OCI-LY7 (cell line): ENCODE data around the gene METTL21C. TPM values are rescaled to one million over a fixed set of nuclear protein-coding genes. Genes with fewer than 3 reads are reported as not detected.

Experiments used
- BruUV-seq: library from RNA; stranded (reverse); fragments of 400-500 nt; replicated peaks from 2 replicates; lab custom pipeline; 2021; lab: Mats Ljungman, UMichigan
- CTCF ChIA-PET: fragments of 300-600 bp; sonication (Branson Sonifier 250); formaldehyde crosslinking; loops from one replicate; lab custom pipeline; 2022; ENCODE audit warnings: antibody characterized with exemption; ENCODE audit not compliant: unreplicated experiment; lab: Charles Lee
- POLR2A ChIA-PET: fragments of 300-600 bp; sonication (Branson Sonifier 250); formaldehyde crosslinking; loops from one replicate; lab custom pipeline; 2022; ENCODE audit warnings: antibody characterized with exemption; lab: Charles Lee
- DNase-seq: peaks from one replicate; pipeline ENCODE4 v3.0.0-alpha.2; 2015; ENCODE audit warnings: low spot score
- H2AFZ ChIP-seq: fragments of 200-600 bp; sonication (generic), shearing (Covaris generic); 2 replicates; pipeline ENCODE4 v1.6.1; 2014; ENCODE audit warnings: mild to moderate bottlenecking, antibody characterized with exemption, low read length, moderate library complexity
- H3K27ac ChIP-seq: fragments of 200-600 bp; sonication (generic); 2 replicates; pipeline ENCODE4 v1.5.1; 2014; ENCODE audit warnings: mixed run types, low read depth, mild to moderate bottlenecking, moderate library complexity, low read length, inconsistent platforms; ENCODE audit not compliant: poor library complexity, severe bottlenecking
- H3K36me3 ChIP-seq: fragments of 200-600 bp; sonication (generic); 2 replicates; pipeline ENCODE4 v1.6.1; 2014; ENCODE audit warnings: mild to moderate bottlenecking, antibody characterized with exemption, low read length, moderate library complexity, mixed read lengths; ENCODE audit not compliant: insufficient read depth
- H3K4me1 ChIP-seq: fragments of 200-600 bp; sonication (generic); 2 replicates; pipeline ENCODE4 v1.5.1; 2014; ENCODE audit warnings: mild to moderate bottlenecking, low read length; ENCODE audit not compliant: insufficient read depth, poor library complexity, severe bottlenecking
- H3K4me2 ChIP-seq: fragments of 200-600 bp; sonication (generic); 2 replicates; pipeline ENCODE4 v1.6.1; 2014; ENCODE audit warnings: mild to moderate bottlenecking, low read length
- H3K4me3 ChIP-seq: fragments of 200-600 bp; sonication (generic); 2 replicates; pipeline ENCODE4 v1.5.1; 2014; ENCODE audit warnings: mild to moderate bottlenecking, low read depth, low read length; ENCODE audit not compliant: poor library complexity, severe bottlenecking
- H3K79me2 ChIP-seq: fragments of 200-600 bp; sonication (generic); 2 replicates; pipeline ENCODE4 v1.6.1; 2016; ENCODE audit warnings: low read depth, mild to moderate bottlenecking, low read length, moderate library complexity, mixed read lengths; ENCODE audit not compliant: insufficient read depth
- H3K9me2 ChIP-seq: fragments of 200-600 bp; sonication (generic); 2 replicates; pipeline ENCODE4 v1.6.1; 2016; ENCODE audit warnings: mild to moderate bottlenecking, low read length, mixed read lengths; ENCODE audit not compliant: insufficient read depth
- H3K9me3 ChIP-seq: fragments of 200-600 bp; sonication (generic); 2 replicates; pipeline ENCODE4 v1.6.1; 2014; ENCODE audit warnings: mild to moderate bottlenecking, mixed run types, low read length, mixed read lengths
- H4K20me1 ChIP-seq: fragments of 200-600 bp; sonication (generic); 2 replicates; pipeline ENCODE4 v1.6.1; 2014; ENCODE audit warnings: mild to moderate bottlenecking, antibody characterized with exemption, low read length, moderate library complexity, mixed read lengths; ENCODE audit not compliant: insufficient read depth
- CTCF ChIP-seq: fragments of 200-600 bp; sonication (generic); conservative IDR thresholded peaks from 2 replicates; pipeline ENCODE4 v1.5.1; 2014; ENCODE audit warnings: mild to moderate bottlenecking, antibody characterized with exemption, low read length, moderate library complexity, mixed read lengths
- EZH2phosphoT487 ChIP-seq: fragments of 200-600 bp; sonication (generic); IDR thresholded peaks from 2 replicates; pipeline ENCODE4 v1.6.1; 2018; ENCODE audit warnings: low read depth, borderline replicate concordance, mild to moderate bottlenecking, mixed run types, antibody characterized with exemption, low read length, moderate library complexity, mixed read lengths
- intact Hi-C: fragments of 100-400 bp; cut with micrococcal nuclease; formaldehyde crosslinking; loops from one replicate; pipeline ENCODE4 v1.10.0; 2022; ENCODE audit not compliant: unreplicated experiment
- total RNA-seq, 2 experiments: library from RNA; depleted of rRNA in 1 of 2; stranded (reverse); fragments of >200 nt in 1 of 2; shearing (Covaris generic) in 1 of 2; gene quantifications; 2 replicates each; pipeline ENCODE4 v1.2.3, GENCODE V29; 2014 to 2022

METTL21C gene
- total RNA-seq, 2 experiments from 2014 or later = not detected

- intact Hi-C loops = no loop called here
- Histone ChIP-seq H2AFZ (no peak overlapping the region), H3K9me3 (no peaks in the 10 kb centered on the region), H3K36me3 (no peaks in the 10 kb centered on the region), H3K4me3 (no peak overlapping the region), H4K20me1 (no peaks in the 10 kb centered on the region), H3K4me1 (no peaks in the 10 kb centered on the region), H3K79me2 (no peaks in the 10 kb centered on the region), H3K4me2 (no peak overlapping the region), H3K27ac (no peak overlapping the region), H3K9me2 (no peaks in the 10 kb centered on the region)
- no TSS peak for BruUV-seq
- TF ChIP-seq CTCF (no peak), EZH2phosphoT487 (no peak)
- DNase-seq = no peak
- ChIA-PET POLR2A (no interaction called here), CTCF (no interaction called here)
These were observed 8.8 kb downstream of the METTL21C start for GRCh38 chr13:102686024-102686423.

- no peak for DNase-seq
- Histone ChIP-seq H3K9me2 (no peaks in the 10 kb centered on the region), H3K27ac (no peak overlapping the region), H3K4me3 (no peak overlapping the region), H4K20me1 (no peaks in the 10 kb centered on the region), H3K36me3 (peaks cover 12% of the 10 kb centered on the region), H3K9me3 (no peaks in the 10 kb centered on the region), H3K4me2 (no peak overlapping the region), H3K79me2 (no peaks in the 10 kb centered on the region), H2AFZ (no peak overlapping the region), H3K4me1 (no peaks in the 10 kb centered on the region)
- ChIA-PET POLR2A (interaction anchor here (0.6 kb wide), 1 partner anchor 31 kb away, joined by 3 read pairs; no protein-coding TSS in a partner anchor), CTCF (no interaction called here)
- TF ChIP-seq EZH2phosphoT487 (no peak), CTCF (no peak)
- BruUV-seq = no TSS peak
- intact Hi-C loops = no loop called here
These were observed 11.2 kb downstream of the METTL21C start for GRCh38 chr13:102683637-102684036.

- H3K9me3 ChIP-seq = no peaks in the 10 kb centered on the region
- no peaks in the 10 kb centered on the region for H4K20me1 ChIP-seq
- POLR2A ChIA-PET = interaction anchor here (0.6 kb wide), 1 partner anchor 1248 kb away, joined by 3 read pairs; no protein-coding TSS in a partner anchor
- intact Hi-C loops = no loop called here
- CTCF ChIA-PET = no interaction called here
- H3K4me1 ChIP-seq = no peaks in the 10 kb centered on the region
- no peaks in the 10 kb centered on the region for H3K9me2 ChIP-seq
- H3K36me3 ChIP-seq = peaks cover 18% of the 10 kb centered on the region
- H3K27ac ChIP-seq = no peak overlapping the region
- H3K79me2 ChIP-seq = no peaks in the 10 kb centered on the region
- no peak for TF ChIP-seq CTCF
- TF ChIP-seq EZH2phosphoT487 = no peak
- H3K4me2 ChIP-seq = no peak overlapping the region
- BruUV-seq = no TSS peak
- no peak overlapping the region for H3K4me3 ChIP-seq
- H2AFZ ChIP-seq = no peak overlapping the region
- DNase-seq = no peak
These were observed 12.1 kb downstream of the METTL21C start for GRCh38 chr13:102682727-102683126.
